CD4-positive, alpha-beta T cell treated with Interferon alpha-2 for 1 hour (primary cell): ENCODE results near the gene COL13A1.

ENCODE experiments used
- DNase-seq, 2 donors: peaks; one replicate each; pipeline ENCODE4 v3.0.0-alpha.2; 2020 to 2022

COL13A1 gene

DNA sequence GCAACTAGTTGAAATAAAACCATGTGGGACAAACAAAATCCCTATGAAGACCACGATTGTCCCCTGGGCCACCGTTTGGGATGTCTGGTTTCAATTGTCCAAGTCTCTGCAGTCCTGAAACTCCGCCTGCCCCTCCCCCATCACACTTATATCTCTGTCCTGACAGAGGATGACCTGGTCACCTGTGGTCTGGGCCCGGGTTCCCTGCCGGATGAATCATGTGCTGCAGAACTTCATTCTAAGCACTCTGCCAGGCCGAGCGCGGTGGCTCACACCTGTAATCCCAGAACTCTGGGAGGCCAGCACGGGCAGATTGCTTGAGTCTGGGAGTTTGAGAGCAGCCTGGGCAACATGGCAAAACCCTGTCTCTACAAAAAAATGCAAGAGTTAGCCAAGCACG is 91.1 kb downstream of the COL13A1 start:
- no peak for DNase-seq

DNA sequence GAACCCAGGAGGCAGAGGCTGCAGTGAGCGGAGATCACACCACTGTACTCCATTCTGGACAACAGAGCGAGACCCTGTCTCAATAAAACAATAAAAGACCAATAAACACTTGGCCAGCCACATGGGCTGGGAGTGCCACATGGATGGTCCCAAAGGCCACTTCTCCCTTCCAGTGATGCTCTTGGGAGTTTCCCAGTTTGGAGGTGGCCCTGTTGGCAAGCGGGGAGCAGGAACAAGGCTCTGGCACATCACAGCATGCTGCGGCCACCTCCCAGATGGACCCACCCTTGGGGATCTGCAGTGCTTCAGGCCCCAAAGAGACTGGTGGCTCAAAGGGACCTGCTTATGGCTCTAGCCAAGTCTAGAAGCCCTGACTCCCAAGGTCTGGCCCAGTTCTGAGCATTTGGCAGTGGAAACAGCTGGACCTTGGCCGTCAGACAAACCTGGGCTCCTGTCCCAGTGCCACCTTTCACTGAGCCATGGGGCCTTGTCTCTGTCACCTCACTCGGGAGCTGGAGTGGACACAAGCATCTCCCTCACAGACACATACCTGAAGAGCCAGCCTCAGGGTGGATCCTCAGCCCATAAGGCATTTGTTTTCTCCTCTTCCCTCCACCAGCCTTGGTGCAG is 91.7 kb downstream of the COL13A1 start:
- DNase-seq: no peak

DNA sequence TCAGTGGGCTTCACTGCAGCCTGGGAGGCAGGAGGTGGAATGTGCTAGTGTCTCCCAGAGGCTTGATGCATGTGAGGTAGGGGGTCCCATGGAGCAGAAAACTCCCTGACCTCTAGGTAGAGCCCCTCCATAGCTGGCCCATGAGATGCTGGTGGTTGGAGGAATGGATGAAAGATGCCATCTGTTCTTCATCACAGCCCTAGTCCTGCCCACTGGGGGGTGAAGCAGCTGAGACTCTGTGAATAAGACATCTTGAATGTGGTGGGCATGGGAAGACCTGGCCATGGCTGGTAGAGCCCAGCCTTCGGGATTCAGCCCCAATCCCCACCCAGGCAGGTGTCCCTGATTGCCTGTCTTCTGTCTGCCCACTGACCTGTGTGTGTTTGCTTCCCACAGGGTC is 92.5 kb downstream of the COL13A1 start:
- DNase-seq: no peak

DNA sequence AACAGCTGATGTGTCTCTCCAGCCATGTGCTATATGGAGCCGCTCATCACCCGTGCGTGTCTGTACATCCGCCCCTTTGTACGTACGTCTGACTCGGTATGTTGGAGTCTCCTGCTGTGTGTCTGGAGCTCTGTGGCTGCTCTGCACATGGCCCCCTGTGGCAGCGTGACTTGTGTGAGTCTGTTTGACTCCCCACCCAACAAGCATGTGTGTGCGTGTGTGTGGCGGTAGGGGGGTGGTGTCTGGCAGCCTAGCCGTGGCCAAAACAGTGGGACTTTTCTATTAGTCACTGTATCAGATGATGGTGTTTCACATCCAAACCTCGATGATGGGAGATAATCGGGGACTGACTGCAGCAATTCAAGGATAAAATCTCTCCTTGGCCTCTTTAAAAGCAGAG is 94.1 kb downstream of the COL13A1 start:
- DNase-seq: no peak

DNA sequence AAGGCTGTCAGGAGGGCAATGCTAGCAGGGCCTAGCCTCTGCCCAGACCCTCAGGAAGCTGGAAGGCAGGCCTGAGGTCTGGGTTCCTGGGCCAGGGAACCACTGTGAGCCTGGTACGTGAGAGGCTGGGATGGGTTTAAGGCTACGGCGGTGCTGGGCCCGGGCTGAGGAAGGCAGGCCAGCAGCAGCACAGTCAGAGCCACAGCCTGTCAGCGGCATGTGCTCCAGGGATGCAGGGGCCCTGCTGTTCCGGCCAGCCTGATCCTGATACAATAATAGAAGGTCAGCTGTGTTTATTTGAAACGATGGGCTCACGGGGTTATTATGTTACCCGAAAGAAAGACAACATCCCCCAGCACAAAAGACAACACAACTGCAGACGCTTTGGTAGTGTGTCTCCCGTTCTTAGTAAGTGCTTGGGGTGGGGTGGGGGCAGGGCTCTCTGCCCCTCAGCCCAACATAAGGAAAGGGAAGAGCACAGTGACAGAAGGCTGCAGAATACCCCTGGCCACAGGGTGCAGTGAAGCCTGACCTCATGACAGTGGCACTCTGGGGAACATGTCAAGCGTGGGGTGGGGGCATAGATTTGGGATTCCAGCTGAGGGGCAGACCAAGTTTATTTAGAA is 95.0 kb downstream of the COL13A1 start:
- no peak for DNase-seq

DNA sequence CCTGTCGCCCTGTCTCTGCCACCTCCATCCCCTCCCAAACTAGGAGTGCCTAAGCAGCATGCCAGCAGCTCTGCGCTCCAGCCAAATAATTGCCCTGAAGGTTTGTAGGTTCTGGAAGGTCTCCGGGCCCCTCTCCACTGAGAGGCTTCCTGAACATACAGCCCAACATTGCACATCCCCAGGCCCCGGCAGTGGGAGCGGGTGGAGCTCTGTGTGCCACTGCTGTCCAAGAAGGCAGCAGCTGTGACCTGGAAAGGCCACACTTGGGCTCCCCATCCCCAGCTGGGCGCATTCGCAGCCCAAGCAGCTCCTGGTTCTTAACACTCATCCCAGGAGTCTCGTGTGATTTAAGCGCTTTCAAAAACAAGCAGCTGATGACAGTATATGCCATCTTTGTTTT is 95.7 kb downstream of the COL13A1 start:
- no peak for DNase-seq

DNA sequence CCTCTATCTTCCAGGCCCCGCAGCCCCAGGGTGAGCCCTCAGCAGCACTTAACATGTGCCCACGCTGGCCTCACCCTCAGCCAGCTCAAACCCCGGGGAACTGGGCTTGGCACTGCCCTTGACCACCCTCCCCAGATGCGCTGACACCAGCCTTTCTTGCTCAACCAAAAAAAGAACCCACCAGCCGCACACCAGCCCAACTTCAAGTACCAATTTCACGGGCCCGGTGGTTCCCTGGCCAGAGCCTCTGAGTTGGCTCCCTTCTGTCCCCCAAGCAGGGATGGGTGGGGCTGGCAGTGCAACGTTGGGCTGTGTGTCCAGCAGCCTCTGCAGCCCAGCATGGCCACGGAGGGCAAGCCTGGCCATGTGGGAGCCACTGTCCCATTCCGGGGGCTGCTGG is 96.3 kb downstream of the COL13A1 start:
- DNase-seq: no peak

DNA sequence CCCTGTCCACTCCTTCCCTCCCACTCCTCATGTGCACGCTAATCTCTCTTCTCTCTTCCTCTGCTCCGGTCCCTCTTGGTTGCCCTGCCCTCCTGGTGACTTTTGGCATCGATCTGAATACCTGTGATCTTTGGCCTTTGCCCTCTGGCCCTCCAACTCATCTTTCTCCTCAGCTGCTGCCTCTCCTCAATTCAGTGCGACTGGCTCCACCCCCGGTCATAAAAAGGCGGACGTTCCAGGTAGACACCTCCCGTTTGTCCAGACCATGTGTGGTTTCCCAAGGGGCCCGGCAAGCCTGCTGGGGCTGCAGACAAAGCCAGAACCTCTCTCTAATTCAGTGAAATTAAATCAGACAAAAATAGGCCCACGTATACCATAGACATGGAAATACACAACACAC is 96.8 kb downstream of the COL13A1 start:
- no peak for DNase-seq

DNA sequence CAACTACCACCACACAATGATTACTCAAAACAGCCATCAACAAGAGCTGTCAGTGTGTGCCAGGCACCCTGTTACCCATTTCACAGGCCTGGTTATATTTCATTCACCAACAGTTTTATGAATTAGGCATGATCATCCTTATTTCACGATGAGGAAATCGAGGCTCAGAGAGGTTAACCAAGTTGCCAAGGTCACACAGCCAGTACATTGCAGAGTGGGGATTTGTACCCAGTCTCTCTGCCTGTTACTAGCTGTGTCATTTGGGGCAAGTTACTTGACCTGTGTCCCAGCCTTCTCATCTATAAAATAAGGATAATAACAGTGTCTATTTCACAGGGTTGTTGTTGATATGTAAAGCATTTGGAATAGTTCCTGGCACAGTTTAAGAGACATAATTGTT is 97.2 kb downstream of the COL13A1 start:
- DNase-seq: no peak

DNA sequence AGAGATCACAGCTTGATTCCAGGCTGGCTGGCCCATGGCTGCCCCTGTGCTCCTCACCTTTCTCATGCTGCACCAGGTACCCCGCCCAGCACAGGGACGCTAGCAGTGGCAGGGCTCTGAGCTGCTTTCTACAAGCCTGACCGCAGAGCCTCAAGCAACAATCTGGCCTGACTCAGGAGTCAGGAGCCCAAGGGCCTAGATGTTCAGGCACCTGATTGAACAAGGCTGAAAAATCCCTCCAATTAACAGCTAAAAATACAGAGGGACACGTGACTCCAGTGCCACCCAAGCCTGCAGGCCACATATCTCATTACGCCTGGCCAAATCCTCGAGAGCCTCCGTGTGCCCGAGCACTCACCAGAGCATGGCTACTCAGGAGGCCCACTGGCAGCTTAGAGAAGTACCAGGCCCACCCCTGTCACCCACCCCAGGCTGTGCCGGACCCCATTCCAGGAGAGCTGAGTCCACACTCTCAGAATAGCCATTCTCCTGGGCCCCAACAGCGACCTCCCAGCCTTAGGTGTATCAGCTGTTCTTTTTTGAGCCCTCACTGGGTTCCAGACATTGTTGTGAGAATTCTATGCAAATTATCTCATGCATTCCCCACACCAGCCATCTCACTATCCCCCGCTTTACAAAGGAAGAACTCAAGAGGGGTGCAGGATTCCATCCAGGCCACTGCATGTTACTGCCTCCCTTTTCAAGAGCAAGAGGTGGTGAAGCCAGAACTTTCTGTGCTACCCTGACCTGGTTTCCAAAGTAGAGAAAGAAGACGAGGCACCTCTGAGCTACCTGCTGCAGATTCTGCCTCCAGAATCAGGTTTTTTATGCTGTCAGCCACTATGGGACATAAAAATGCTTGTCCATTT is 98.3 kb downstream of the COL13A1 start:
- no peak for DNase-seq

DNA sequence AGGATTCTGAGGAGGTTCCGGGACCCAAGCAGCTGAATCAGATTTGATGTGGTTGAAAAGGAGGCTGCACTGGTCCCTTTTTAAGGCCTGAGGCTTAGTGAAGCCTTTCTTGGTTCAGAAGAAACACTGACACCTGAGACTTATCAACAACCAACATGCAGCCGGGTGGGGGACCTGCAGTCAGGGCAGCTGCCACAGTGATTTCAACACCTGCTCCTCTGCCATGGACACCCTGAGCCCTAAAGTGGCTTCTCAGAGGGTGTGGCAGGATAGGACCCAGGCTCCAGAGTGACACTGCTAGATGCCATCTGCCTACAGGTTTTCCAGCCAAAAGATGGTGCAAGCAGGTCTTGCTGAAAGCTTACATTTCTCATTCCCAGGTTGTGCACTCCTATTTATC is 99.3 kb downstream of the COL13A1 start:
- no peak for DNase-seq

DNA sequence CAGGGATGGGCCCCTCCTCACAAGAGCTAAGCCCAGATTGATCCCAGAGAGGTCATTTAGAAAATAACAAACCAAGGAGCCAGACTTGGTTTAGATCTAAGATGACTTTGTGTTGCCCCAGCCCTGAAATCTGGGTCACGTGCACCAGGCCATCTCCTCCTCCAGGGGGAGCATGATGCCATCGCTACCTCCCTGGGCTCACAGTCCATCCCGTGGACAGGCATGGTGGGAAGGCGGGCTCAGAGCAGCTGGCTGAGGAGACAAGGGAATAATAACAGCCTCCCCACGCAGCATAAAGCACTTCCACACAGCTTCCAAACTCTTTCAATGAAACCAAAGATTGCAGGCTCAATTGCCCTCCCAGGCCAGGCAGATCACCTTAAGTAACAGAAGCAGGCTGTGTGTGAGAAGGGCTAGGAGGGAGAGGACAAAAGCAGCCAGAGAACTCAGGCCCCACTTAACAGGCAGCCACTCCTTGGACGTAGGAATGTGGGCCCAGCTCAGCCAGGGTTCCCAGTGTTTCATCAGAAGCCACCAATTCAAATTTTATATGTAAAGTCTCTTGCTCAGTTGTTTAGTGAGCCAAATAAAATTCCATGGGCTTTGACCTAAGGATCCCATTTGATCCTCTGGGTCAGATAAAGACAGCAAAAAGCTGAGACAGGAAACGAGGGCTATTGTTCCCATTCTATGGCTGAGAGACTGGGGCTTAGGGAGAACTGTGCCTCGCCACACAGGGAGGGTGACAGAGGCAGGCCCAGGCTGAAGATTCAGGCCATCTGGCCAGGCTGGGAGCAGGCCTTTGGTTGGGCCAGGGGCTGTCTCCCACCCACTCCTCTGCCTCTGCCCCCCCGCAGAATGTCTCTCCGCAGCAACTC is 100.2 kb downstream of the COL13A1 start:
- DNase-seq: peak in 1 of 2 donors; percentile 2

DNA sequence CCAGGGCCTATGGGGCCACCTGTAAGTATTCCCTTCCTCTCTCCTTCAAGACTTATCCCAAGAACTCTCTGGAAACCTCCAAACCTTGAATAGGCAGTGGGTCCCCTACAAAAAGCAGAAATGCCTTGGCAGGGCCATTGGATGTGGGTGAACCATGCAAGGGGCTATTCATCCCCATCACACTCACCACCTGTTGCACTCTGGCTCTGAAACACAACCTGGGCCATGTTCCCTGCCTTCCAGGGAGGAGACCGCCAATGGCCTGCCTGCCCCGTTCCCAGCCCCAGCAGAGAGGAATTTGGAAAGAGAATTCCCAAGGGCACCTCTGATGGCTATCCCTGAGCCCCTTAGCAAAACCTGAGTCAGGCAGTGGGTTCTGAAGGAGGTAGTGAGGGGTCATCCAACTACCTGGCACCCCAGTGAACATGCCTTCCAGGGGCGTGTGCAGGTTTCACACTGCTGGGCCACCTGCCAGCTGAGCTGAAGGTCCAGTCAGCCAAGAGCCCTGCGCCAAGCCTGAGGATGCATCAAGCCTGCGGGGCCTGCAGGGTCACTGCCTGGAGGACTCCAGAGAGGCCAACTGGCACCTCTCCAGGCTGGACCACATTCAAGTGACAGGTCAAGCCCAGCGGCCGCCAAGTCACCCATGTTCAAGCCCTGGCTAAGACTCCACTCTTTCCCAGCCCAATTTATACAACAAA is 101.3 kb downstream of the COL13A1 start:
- DNase-seq: no peak

DNA sequence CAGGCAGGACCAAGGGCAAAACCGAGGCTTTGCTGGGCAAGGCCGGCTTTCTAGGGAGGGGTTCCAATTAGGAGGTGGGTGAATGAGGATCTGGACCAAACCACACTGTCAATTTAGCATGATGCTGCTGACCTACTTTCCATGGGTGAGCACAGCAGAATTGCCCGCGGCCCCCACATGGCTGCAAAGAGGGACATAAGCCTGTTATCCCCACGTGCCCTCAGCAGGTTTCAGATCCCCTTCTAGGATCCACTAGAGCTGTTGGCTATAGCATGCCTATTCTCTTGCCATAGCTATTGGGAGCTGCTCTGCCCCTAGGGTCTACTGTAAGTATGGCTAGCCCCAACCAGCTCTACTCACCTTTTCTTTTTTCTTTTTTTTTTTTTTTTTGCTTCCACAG is 102.8 kb downstream of the COL13A1 start:
- no peak for DNase-seq

DNA sequence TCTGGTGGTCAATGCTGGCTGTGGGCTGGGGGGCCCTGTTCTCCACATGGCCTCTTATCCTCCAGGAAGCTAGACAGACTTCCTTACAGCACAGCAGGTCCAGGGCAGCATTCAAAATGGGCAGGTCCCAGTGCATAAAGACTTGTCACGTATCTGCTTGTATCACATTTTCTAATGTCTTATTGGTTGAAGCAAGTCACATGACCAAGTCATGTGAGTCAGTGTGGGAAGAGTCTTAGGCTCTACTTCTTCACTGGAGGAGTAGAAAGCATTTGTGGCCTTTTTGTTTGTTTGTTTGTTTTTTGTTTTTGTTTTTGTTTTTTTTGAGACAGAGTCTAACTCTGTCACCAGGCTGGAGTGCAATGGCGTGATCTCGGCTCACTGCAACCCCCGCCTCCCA is 104.7 kb downstream of the COL13A1 start:
- DNase-seq: no peak

DNA sequence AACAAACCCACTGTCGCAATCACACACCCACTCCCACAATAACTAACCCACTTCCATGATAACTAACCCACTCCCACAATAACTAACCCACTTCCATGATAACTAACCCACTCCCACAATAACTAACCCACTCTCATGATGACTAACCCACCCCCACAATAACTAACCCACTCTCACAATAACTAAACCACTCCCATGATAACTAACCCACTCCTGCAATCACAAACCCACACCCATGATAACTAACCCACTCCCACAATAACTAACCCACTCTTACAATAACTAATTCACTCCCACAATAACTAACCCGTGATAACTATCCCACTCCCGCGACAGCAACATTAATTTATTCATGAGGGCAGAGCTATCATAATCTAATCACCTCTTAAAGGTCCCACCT is 105.8 kb downstream of the COL13A1 start:
- no peak for DNase-seq

DNA sequence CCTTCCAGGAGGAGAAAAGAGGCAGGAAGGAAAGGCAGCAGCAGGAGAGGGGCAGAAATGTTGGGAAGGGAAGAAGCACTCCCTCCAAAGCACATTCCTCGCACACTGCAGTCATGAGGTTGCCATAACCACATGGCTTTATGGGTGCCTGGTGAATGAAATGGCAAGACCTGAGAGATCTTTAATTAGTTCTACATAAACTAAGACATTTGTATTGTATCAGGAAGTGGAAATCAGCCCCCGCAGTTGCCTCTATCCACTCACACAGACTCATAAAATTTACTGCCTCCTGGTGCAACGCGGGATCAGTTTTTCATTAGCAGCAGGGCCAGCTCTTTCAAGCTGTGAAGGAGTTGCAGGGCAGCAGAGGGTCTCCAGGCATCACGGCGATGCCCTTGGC is 106.4 kb downstream of the COL13A1 start:
- no peak for DNase-seq

DNA sequence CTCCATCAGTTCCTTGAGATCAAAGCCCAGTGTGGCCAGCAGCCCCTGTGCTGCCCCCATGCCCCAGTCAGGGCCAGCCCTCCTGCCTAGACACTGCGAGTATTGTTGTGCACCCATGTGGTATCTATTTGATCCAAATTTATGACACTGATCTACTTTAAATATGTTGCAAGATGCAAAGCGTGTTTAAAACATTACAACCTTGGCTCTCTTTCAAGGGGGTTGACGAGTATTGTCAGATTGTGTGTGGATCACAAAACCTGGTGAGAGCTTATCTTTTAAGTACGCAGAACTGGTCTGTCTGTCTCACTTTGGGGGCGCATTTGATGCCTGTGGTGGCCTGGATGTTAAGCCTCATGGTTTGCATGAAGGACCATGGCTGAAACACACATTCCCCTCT is 108.9 kb downstream of the COL13A1 start:
- no peak for DNase-seq

DNA sequence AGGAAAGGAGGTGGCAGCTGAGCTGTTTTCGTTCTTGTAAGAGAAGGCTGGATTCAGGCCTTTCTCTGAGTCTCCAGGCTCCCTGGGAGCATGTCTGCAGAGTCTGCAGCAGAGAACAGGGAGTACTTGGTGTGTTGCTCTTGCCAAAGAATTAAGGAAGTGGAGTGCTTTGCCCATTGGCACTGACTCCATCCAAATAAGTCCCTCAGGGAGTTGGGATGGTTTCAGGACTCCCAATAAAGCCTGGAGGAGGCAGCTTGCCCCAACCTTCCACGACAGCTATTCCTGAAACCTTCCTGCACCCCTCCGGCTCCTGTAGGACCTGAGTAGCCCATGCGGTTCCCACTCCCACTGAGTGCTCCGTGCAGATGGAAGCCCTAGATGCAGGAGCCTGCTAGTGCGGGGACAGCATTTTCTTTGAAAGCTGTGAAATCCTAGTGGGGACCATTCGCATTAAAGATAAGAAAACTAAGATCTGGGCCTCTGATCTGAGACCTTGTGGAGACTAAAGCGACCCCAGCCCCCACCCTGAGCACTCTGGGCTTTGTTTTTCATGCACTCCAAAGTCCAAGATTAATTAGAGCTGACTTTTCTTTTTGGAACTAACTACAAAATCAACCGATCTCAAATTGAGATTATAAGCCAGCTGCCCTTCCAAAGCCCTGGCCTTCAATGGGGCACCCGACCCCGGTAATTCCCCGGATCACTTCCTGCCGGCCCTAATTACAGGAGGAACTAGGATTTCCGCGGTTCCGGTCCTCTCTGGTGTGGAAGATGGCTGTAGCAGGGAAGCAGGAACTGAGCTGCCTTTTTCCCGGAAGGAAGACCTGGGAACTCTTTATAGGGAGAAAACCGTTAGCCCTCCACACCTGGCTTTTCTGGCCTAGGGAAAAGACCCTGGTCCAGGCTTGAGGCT is 110.2 kb downstream of the COL13A1 start:
- DNase-seq: no peak

DNA sequence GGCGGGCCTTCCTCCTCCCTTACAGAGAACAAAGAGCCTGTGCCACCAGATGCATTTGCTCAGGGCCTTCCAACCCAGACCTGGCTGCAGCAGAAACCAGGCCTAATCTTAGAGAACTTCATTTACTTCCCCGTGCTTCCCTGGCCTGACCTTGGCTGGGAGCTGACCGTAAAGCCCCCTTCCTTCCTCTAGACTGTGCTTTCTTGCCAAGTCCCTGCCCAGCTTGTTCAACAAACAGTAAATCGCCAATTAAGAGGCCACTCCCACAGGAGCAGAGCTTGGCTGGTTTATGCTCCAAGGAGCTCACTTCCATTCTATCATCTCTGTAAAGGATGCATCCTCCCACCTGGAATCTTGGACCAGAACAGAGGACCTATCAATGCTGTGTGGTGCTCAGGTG is 110.9 kb downstream of the COL13A1 start:
- no peak for DNase-seq

DNA sequence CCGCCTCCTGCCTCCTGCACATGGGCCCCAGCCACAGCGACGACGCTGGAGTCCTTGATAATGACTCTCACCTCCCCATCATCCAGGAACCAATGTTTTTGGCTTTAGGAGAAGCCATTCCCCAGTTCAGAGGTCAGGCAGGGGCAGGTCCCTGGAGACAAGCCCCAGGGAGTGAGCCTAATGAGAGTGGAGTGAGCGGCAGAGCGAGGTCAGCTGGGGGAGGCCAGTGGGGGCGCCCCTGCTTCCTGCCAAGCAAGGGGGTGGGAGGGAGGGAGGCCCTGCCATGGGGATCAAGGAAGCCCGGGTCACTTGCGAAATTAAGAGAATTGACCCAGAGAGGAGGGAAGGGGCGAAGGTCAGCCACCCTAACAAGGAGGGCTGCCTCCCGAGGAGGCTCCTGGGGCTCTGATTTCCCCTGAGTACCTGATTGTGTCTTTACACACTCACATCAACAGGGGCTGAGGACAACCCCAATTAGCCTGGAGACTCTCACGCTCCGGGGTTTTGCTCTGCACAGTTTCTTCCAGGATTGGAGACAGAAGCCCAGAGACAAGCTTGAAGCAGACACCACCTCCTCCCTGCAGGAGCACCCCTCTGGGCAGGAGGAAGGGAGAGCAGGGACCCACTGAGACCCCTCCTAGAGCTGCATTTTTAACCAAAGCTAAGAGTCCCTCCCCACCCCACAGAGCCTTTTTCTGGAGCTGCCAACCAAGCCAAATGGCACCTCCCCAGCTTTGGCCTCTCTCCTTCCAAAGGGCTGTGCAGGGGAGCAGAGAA is 112.1 kb downstream of the COL13A1 start:
- DNase-seq: no peak
